Uterus (tissue), 2 donors: Measurements from ENCODE around the gene ADA.

Experiments used
- POLR2A ChIP-seq, 2 donors: fragments of 450-650 bp; IDR thresholded peaks; one replicate each; pipeline ENCODE4 v1.6.1; 2016; ENCODE audit warnings: antibody characterized with exemption in 2 of 2, mild to moderate bottlenecking in 1 of 2, moderate library complexity in 1 of 2
- TF ChIP-seq, protein P1 (sequence below), 4 experiments: fragments of 200-600 bp in 2 of 4; fragments of 450-650 bp in 2 of 4; sonication (generic) in 2 of 4; IDR thresholded peaks; one replicate each; pipeline ENCODE4 v1.5.1; 2016 to 2019; ENCODE audit warnings: antibody characterized with exemption in 4 of 4, mild to moderate bottlenecking in 2 of 4, moderate library complexity in 1 of 4

DNA sequence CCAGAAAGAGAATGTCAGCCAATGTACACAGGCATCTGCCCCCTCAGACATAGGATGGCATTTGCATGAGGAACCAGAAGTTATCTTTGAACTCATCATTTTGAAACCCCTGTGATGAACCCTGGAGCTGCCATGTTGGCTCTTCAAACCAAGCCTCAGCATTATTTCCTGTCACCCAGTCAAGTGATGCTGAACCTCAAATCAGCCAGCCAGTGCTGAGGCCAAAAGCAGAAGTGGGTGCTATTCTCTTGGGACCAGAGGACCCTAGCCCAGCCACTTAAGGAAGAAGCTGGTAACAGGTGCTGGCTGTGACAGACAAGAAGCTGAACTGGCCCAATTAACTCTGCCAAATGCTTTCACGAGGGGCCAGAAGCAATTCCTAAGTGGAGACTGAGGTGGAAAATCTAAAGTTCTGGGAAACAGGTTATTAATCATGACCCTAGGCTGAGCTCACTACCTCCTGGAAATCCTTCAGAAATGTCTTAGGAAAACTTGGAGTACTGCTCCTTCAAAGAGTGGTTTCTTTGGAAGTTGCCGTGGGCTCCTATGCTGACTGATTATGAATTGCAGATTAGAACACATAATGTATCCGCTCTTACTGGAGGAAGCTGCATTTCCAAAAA is 65.1 kb downstream of the ADA start:
- TF ChIP-seq, protein P1, sequence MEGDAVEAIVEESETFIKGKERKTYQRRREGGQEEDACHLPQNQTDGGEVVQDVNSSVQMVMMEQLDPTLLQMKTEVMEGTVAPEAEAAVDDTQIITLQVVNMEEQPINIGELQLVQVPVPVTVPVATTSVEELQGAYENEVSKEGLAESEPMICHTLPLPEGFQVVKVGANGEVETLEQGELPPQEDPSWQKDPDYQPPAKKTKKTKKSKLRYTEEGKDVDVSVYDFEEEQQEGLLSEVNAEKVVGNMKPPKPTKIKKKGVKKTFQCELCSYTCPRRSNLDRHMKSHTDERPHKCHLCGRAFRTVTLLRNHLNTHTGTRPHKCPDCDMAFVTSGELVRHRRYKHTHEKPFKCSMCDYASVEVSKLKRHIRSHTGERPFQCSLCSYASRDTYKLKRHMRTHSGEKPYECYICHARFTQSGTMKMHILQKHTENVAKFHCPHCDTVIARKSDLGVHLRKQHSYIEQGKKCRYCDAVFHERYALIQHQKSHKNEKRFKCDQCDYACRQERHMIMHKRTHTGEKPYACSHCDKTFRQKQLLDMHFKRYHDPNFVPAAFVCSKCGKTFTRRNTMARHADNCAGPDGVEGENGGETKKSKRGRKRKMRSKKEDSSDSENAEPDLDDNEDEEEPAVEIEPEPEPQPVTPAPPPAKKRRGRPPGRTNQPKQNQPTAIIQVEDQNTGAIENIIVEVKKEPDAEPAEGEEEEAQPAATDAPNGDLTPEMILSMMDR (IDR thresholded peaks at IDR 0.05): no peak
- no peak for TF ChIP-seq POLR2A (IDR thresholded peaks at IDR 0.05)
